ENCODE measurements around the gene TSSK6.

The TSSK6 gene

DNA sequence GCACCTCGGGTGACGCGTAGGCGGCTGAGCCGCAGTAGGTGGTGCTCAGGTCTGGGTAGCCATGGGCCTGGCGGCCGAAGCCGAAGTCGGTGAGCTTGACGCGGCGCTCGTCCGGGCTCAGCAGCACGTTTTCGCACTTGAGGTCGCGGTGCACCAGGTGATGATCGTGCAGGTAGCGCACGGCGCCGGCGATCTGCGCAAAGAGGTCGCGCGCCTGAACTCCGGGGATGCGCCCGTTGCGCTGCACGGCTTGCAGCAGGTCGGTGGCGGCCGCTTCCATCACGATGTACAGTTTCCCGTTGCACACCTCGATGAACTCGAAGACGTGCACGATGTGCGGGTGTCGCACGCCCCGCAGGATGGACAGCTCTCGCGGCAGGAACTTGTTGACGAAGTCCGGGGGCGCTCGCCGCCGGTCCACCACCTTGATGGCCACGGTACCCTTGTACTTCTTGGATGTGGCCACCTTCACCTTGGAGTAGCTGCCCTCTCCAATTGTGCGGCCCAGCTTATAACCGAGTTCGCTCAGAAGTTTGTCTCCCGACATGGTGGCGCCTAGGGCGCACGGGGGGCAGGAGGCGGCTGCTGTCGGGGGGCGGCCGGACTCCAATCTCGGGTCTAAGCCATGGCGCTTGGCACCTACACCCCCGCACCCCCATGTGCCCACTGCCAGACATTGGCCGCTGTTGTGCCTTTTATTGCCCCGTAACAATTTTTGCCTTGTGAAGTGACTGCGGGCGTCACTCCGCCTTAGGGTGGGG lies at the start of gene TSSK6:
Gene TSSK6 (minus strand): TSS at position 668 of the 761 bp plus-strand sequence. CDS start 121 bp downstream, at position 547.
- no peak for DNase-seq
- in situ Hi-C loops (cut with MboI; ENCODE audit: low pct_unique_long_range_greater_than_20kb, low sequenced_read_pairs), result no loop called here

DNA sequence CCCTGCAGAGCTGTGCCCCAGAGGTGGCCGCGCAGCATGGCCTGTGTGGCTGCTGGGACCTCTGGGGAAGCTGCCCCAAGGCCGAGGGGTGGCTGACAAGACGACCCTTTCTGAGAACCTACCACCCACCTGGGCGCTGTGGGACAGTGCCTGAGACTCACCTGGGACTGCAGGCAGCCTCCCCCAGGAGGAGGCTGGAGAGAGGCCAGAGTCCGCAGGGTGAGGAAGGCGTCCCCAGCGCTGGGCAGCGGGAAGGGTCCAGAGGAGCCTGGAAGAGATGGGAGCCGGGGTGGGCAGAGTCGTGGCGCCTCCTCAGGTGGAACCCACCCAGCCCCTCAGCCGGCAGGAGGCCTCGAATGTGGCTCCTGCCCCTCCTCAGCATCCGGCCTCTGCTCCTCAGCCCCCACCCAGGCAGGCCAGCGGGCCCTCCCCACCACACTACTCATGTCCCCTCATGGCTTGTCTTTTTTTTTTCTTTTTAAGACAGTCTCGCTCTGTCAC lies 48.0 kb upstream of the TSSK6 start:
- DNase-seq, result no peak
- in situ Hi-C loops (cut with MboI; ENCODE audit: low pct_unique_long_range_greater_than_20kb, low sequenced_read_pairs), result no loop called here

DNA sequence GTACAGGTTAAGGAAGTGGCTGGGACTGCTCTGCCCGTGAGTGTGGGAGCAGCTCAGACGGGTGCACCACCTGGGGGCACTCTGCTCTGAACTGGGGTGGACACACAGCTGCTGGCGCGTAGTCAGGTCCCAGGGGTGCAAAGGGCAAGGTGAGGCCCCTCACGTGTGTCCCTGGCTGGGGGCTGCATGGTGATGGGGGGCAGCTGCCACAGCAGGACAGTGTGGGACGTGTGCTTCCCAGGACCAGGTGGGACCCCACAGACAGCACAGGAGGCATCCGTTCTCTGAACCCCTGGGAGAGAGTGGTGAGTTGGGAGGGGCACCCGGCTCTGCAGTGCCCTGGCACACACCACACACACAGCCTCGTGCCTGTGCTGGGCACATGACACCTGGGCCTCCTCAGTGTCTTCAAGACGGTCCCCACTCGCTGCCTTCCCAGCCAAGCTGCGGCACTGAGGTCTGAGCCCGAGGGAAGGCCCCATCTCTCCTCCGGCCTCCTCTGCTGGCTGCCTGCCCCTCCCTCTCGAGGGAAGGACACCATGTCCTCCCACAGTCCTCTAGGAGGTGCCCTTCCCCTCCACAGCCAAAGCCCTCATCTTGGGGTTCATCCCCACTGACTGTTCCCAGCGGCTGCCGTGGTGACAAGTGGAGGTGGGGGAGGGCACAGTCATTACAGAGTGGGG lies 47.5 kb upstream of the TSSK6 start:
- DNase-seq, result no peak
- in situ Hi-C loops (cut with MboI; ENCODE audit: low pct_unique_long_range_greater_than_20kb, low sequenced_read_pairs), result no loop called here

DNA sequence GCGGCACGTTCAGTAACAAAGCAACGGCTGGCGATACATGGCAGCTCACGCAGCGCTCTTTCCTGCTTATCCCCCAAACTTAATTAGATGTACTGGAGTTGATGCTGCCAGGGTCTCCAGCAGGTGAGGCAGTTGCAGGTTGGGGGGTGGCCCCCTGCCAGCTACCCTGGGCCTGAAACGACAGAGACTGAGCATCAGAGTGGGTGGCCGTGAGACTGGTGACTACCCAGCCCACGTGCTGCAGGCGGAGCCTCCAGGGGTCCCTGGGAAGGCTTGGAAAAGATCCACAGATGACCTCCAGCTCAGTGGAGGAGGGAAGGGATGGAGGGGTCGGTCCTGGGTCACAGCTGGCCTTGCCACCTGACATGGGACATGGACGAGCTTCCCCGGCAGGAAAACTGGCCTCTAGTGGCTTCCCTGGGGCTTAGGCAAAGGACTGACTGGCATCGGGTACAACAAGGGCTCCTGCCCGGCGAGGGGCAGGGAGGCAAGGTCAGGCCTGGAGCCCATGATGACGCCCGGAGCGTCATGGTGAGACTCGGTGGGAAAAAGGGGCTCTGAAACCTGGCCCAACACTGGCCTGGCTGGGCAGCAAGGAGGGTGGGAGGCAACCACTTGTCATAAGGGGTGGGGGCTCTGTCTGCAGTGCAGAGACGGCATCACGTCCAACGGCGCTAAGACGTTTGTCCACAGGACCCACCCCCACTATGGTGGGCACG lies 46.8 kb upstream of the TSSK6 start:
- DNase-seq, result no peak
- in situ Hi-C loops (cut with MboI; ENCODE audit: low pct_unique_long_range_greater_than_20kb, low sequenced_read_pairs), result no loop called here

DNA sequence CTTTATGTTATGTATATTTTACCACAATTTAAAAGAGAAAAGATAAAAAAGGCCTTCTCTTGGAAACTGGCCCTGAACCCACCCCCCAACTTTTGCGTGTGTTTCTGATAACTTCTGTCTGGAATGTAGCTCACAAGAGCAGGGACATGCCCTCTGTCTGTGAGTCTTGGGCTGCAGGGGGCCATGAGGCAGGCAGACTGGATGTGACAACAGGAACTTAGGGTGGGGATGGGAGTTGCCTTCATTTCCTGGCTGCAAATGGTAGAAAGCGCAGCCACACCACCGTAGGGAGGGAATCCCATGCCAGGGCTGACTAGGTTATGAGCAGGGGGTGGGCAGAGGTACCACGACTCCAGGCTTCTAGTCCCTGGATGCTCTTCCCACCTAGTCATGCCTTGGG lies 44.6 kb upstream of the TSSK6 start:
- DNase-seq, result no peak
- in situ Hi-C loops (cut with MboI; ENCODE audit: low pct_unique_long_range_greater_than_20kb, low sequenced_read_pairs), result no loop called here

DNA sequence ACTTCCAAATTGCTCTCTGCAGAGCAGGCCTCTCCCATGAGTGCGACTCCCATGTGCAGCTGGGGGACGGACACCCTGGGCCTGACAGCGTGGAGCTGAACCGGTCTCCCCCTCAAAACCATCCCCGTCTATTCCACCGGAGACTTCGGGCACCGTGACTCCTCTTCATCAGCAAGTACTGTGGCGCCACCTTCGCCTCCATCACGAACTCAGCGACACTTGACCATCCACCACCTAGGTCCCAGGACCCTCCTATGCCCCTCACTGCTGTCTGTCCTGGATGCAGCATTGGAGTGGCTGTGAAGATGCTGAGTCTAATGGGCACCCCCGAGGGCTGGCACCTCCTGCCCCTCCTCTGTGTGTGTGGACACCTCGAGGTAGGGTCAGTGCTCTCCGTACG lies 43.3 kb upstream of the TSSK6 start:
- in situ Hi-C loops (cut with MboI; ENCODE audit: low pct_unique_long_range_greater_than_20kb, low sequenced_read_pairs), result no loop called here
- DNase-seq, result no peak

DNA sequence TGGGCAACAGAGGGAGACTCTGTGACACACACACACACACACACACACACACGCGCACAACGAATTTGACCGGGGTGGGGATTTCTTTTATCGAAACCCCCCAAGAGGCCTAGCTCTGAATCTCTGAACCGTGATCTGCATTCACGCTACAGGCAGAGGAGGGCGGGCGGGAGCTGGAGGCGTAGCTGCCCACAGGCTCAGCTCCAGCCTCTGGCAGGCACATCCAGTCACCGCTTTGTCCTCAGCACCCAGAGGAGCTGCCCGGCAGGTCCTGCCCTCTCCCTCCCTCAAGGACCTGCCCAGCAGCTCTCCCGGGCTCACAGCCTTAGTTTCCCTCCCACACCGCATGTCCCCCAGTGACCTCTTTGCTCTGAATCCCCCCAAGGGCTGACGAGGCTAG lies 42.7 kb upstream of the TSSK6 start:
- in situ Hi-C loops (cut with MboI; ENCODE audit: low pct_unique_long_range_greater_than_20kb, low sequenced_read_pairs), result no loop called here
- DNase-seq, result no peak

DNA sequence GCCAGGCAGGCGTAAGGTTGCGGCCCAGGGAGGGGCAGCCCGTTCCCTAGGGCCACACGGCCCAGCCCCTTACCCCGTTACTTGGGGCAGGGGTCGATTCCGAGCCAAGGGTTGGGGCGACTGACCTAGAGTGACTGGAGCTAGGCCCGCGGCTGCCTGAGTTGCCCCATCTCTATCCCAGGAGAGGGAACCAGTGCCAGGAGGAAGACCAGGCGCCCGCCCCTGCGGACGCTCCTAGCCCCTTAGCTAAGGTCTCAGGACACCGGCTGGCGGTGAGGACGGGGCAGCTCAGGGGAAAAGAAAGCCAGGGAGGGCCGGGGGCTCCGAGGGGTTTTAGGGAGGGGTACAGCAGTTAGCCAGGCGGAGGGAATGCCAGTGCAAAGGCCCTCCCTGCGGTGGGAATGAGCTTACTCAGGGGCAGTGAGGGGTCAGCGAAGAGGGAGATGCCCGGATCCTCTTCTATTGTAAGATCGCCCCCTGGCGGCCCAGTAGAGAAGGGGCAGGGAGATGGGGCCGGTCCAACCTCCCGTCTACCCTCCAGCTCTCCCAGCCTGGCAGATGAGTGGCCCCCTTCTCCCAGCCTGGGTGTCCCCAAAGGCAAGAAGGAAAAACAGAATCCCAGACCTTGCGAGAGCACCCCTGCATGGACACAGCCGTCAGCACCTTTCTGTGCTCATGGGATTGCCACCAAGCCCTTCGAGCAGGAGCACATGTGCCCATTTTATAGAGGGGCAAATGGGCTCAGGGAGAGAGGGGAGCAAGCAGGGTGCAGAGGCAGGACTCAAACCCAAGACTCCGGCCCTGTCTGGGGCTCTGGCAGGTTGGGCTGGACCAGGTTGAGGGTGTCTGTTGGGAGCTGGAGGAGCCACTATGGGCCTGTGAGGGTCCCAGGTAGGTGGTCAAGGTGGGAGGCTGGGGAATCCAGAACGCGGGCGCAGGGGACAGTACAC lies 39.0 kb upstream of the TSSK6 start:
- in situ Hi-C loops (cut with MboI; ENCODE audit: low pct_unique_long_range_greater_than_20kb, low sequenced_read_pairs), result no loop called here

DNA sequence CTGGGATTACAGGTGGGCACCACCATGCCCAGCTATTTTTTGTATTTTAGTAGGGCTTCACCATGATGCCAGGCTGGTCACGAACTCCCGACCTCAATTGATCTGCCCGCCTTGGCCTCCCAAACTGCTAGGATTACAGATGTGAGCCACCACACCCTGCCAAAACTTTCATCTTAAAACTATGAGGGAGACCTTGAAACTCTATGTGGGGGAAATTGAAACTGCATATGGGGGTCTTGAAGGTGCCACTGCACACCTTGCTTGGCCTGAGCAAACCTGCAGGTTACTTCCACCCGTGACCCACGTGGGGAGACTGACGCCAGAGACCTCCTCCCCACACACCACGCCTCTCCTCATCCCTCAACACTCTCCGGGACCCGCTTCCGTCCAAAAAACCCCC lies 38.3 kb upstream of the TSSK6 start:
- no peak for DNase-seq
- in situ Hi-C loops (cut with MboI; ENCODE audit: low pct_unique_long_range_greater_than_20kb, low sequenced_read_pairs), result no loop called here

More for the DNA sequence above, 39.0 kb upstream of the TSSK6 start:
- DNase-seq, result no peak

DNA sequence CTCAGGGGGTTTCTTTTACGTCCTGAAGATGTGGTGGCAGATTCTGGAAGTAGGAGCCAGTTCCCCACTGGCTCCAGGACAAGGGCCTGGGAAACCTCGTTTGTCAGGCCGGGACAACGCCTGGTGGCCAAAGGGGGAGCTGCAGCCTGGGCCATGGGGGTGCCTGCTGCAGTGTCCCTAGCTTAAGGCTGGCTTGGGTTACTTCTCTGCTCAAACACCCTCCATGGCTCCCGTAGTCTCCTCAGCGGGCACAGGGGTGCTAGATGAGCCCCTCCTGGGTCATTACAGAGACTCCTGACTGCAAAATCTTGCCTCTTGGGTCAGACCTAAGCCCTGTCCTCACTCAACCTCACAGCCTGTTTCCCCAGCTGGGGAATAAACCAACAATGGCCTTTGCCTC lies 37.5 kb upstream of the TSSK6 start:
- in situ Hi-C loops (cut with MboI; ENCODE audit: low pct_unique_long_range_greater_than_20kb, low sequenced_read_pairs), result no loop called here
- DNase-seq, result no peak

DNA sequence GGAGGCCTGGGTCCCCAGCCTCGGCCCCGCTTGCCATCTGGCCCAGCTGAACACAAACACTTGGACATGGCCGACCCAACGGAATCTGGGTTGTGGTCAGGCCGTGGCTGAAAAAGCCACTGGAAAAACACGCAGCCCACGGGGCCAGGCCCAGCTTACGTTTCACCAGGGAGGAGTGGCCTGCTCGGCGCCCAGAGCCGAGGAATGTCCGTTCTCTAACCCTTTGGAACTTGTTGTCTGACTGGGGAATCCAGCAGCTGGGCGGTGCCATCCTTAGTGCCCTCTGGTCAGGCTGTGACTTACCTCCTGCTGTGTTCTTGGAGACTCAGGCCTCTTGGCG lies 36.5 kb upstream of the TSSK6 start:
- no peak for DNase-seq
- in situ Hi-C loops (cut with MboI; ENCODE audit: low pct_unique_long_range_greater_than_20kb, low sequenced_read_pairs), result no loop called here

DNA sequence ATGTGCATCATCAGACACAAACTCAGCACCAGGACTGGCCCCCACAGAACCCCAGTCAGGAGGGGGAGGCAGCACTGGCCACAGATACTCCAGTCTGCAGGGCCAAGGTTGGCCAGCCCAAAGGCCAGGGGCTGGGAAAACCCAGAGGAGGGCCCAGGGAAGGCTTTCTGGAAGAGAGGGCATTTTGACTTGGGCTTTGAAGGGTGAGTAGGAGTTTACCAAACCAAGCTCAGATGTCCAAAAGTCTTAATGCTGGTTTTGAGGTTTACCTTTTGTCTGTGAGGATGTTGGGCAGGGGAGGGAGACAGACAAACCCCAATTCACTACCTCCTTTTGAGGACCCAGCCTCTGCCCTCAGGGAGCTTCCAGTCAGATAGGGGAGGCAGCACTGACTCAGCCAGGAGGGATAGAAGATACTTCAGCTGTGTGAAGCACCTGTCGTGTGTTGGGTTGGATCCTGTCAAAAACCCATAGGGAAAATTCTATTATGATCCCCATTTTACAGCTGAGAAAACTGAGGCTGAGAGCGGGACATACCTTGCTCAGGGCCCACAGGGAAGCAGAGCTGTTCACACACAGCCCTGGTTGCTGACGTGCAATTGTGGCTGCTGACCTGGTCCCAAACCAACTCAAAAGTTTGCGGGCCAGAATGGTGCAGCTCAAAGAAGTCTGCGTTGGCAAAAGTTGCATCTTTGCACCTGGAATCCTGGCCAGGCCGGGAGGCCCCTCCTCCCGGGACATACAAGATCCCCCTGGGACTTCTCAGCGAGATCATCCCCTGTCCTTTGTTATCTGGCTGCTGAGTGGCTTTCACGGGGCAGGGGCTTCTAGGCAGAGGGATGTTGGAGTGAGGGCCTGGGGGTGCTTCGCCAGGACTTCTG lies 35.9 kb upstream of the TSSK6 start:
- DNase-seq, result no peak
- in situ Hi-C loops (cut with MboI; ENCODE audit: low pct_unique_long_range_greater_than_20kb, low sequenced_read_pairs), result no loop called here

DNA sequence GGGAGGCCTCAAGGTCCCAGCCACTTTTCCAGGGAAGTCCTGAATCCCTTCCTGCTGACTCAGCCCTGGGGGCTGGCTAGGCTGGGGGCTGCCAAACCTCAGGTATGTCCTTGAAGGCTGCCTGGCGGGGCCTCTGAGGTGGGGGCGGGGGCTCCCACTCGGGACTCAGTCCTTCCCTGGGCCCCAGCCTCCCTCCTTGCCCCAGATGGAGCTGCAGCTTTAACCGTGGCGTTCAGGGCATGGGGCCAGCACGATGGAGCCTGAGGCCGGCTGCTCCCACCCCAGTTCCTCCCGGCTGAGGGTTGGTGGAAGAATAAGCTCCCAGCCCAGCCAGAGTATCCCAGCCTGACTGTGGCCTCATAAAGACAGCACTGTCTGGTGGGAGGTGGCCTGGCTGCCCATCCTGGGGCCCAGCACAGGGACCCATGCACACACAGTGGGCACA lies 35.2 kb upstream of the TSSK6 start:
- DNase-seq, result no peak
- in situ Hi-C loops (cut with MboI; ENCODE audit: low pct_unique_long_range_greater_than_20kb, low sequenced_read_pairs), result no loop called here

DNA sequence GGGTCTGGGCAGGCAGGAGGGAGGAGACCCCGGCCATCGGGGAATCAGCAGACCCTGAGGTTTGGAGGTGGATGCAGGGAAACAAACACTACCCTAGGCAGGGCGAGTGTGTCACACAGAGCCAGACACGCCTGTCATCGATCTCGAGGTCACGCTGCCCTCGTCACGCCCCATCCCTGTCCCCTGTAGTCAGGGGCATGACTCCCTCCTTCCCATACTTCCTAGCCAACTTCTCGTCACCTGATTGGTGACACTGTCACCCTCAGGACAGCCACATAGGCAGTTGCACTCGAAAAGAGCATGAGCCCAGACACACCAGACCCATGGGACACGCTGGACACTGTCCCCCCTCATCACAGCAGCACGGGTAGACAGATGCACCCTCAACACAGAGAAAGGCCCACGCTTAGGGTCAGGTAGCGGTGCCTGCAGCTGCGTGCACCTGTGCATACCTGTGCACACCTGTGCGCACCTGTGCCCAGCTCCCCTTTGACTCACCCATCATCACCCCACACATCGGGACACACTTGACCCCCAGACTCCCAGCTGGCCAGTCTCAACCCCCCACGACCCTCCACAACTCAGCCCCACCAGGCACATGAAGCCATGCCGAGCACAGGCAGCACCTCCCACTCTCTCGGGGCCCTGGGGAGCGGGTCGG lies 34.6 kb upstream of the TSSK6 start:
- in situ Hi-C loops (cut with MboI; ENCODE audit: low pct_unique_long_range_greater_than_20kb, low sequenced_read_pairs), result loop anchor here (25.0 kb wide), 1 partner anchor 387 kb away; no protein-coding TSS in a partner anchor
- no peak for DNase-seq

DNA sequence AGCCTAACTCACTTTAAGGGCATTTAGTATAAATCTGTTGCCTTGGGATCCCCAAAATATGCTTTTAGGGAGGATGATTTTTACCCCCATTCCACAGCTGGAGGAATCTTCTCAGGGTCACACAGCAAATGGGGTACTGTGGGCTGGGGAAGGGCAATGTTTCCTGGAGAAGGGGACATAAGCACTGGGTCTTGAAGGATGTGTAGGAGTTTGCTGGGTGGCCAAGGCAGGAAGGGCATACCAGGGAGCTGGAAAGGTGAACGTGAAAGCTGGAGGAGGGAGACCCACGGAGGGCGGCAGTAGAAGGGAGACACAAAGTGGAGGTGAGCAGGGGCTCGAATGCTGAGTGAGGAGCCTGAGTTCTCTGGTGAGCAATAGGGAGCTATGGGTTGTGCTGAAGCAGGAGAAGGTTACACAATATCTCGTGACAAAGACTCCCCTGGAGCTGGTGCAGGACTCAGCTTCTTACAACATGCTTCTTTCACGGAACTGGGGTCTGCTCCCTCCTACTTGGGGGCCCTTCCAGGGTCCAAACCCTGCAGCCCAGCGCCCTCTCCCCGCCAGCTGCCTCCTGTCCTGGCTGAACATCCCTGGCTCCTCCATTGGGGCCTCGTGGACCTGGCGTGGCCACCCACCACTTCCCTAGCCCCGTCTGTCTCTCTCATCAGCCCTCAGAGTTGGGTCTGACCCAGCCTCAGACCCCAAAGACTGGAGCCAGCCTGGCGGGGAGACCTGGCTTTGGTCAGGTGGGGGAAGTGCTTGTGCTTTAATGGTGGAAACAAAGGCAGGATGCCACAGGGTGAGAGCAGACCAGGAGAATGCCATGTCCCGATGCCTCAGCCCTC lies 33.8 kb upstream of the TSSK6 start:
- no peak for DNase-seq

DNA sequence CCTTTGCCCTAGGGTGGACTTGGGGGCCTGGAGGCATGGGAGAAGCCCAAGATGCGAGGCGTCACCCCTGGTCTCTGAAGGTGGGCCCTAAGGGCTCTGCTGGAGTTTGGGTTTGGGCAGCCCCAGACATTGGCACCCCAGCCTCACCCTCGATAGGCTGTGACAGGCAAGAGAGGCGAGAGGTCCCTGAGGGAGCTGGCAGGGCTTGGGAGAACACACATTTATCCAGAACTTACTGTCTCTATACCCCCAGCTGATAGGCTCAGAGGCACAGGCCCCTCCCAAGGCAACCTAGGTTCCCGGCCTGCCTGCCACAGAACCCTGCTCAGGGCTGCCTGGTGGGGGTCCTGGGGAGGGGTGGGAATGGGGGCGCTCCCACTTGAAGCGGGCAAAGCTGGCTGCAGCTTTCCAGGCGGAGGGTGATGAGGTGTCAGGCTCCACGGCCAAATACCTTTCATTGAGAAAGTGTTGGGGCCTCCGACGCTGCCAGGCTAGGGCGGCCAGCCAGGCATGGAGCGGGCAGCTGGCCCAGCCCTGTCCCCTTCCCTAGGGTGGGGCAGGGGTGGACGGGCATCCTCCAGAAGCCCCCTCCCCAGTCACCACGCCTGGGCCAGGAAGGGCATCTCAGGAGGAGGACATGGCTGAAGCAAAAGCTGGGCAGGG lies 32.5 kb upstream of the TSSK6 start:
- in situ Hi-C loops (cut with MboI; ENCODE audit: low pct_unique_long_range_greater_than_20kb, low sequenced_read_pairs), result loop anchor here (25.0 kb wide), 1 partner anchor 389 kb away; no protein-coding TSS in a partner anchor
- no peak for DNase-seq

More for the DNA sequence above, 33.8 kb upstream of the TSSK6 start:
- in situ Hi-C loops (cut with MboI; ENCODE audit: low pct_unique_long_range_greater_than_20kb, low sequenced_read_pairs), result loop anchor here (25.0 kb wide), 1 partner anchor 388 kb away; no protein-coding TSS in a partner anchor

Data from KBM-7 (cell line).